Thoracic aorta (tissue), 2 donors: ENCODE measurements around the gene ING3. TPM values are rescaled to one million over a fixed set of nuclear protein-coding genes. Genes with fewer than 3 reads are reported as not detected.
"Not testable (repeated sequence)": the region's sequence is repeated elsewhere in the genome, so short reads cannot be mapped to it uniquely, and the experiment has no call there.

Experiments
- ATAC-seq: fragments of 150-250 bp; one replicate; pipeline ENCODE4 v1.8.0; 2017; ENCODE audit warnings: low read depth; ENCODE audit not compliant: insufficient number of reproducible peaks, low FRiP score
- DNase-seq: peaks from one replicate; pipeline ENCODE4 v3.0.0-alpha.2; 2020; ENCODE audit warnings: low spot score
- H3K27ac ChIP-seq, 2 donors: fragments of 200-600 bp; sonication (generic); 1 replicate in 1 of 2; 2 replicates in 1 of 2; pipeline ENCODE4 v1.5.1; 2016; ENCODE audit warnings: mild to moderate bottlenecking in 2 of 2, moderate library complexity in 2 of 2
- H3K27me3 ChIP-seq: fragments of 200-600 bp; sonication (generic); replicated peaks from 2 replicates; pipeline ENCODE4 v1.6.0; 2016; ENCODE audit warnings: mild to moderate bottlenecking; ENCODE audit not compliant: insufficient read depth
- H3K36me3 ChIP-seq: fragments of 200-600 bp; sonication (generic); one replicate; pipeline ENCODE4 v1.5.1; 2016
- H3K4me1 ChIP-seq, 2 donors: fragments of 200-600 bp; sonication (generic); 1 replicate in 1 of 2; 2 replicates in 1 of 2; pipeline versions ENCODE4 v1.5.1 to v1.6.0; 2016; ENCODE audit warnings: low read depth in 2 of 2, mild to moderate bottlenecking in 1 of 2; ENCODE audit not compliant: control insufficient read depth in 1 of 2
- H3K4me3 ChIP-seq: fragments of 200-600 bp; sonication (generic); 2 replicates; pipeline ENCODE4 v1.5.1; 2016; ENCODE audit warnings: mild to moderate bottlenecking
- H3K9me3 ChIP-seq: fragments of 200-600 bp; sonication (generic); 2 replicates; pipeline ENCODE4 v1.5.1; 2016
- CTCF ChIP-seq: fragments of 200-600 bp; sonication (generic); IDR thresholded peaks from one replicate; pipeline ENCODE4 v1.5.1; 2019; ENCODE audit warnings: antibody characterized with exemption
- total RNA-seq, 2 donors: library from RNA; depleted of rRNA; stranded (reverse); fragments of >200 nt; gene quantifications; one replicate each; pipeline versions ENCODE4 v1.1.0 to v1.2.3, GENCODE V29; 2016

Gene ING3
- total RNA-seq, 2 donors from 2014 or later = 12.3 to 21.2 TPM

- DNase-seq = no peak
- Histone ChIP-seq H3K9me3 (no peaks in the 10 kb centered on the region), H3K27me3 (no peaks in the 10 kb centered on the region), H3K4me1 (peaks cover 53 to 80% of the 10 kb centered on the region in 2 donors), H3K27ac (peak overlapping the region; percentile 75 to 81), H3K4me3 (peak overlapping the region; percentile 21), H3K36me3 (no peaks in the 10 kb centered on the region)
- ATAC-seq = no peak
- TF ChIP-seq CTCF = peak; percentile 10
Measured at GRCh38 chr7:121002048-121002756, 51.6 kb downstream of the ING3 start.

GRCh38 chr7:121002757-121003200 lies 52.2 kb downstream of the ING3 start:
- ATAC-seq (no peak), DNase-seq (no peak)
- no peak for TF ChIP-seq CTCF
- peak overlapping the region; percentile 75 to 81 for H3K27ac ChIP-seq
- no peaks in the 10 kb centered on the region for H3K36me3 ChIP-seq
- no peak overlapping the region for H3K4me3 ChIP-seq
- H3K27me3 ChIP-seq = no peaks in the 10 kb centered on the region
- peaks cover 48 to 81% of the 10 kb centered on the region in 2 donors for H3K4me1 ChIP-seq
- H3K9me3 ChIP-seq = no peaks in the 10 kb centered on the region

GRCh38 chr7:121003986-121004685 lies 53.6 kb downstream of the ING3 start:
- no peak for TF ChIP-seq CTCF
- peak overlapping the region; percentile 75 to 81 for H3K27ac ChIP-seq
- no peaks in the 10 kb centered on the region for H3K9me3 ChIP-seq
- no peaks in the 10 kb centered on the region for H3K27me3 ChIP-seq
- DNase-seq (no peak), ATAC-seq (no peak)
- peaks cover 47 to 83% of the 10 kb centered on the region in 2 donors for H3K4me1 ChIP-seq
- H3K36me3 ChIP-seq = no peaks in the 10 kb centered on the region
- no peak overlapping the region for H3K4me3 ChIP-seq

GRCh38 chr7:121005058-121005457 lies 54.5 kb downstream of the ING3 start:
- H3K4me1 ChIP-seq = peaks cover 44 to 87% of the 10 kb centered on the region in 2 donors
- ATAC-seq, H3K9me3 ChIP-seq, DNase-seq, H3K4me3 ChIP-seq, H3K27me3 ChIP-seq, H3K36me3 ChIP-seq: not testable (repeated sequence)
- H3K27ac ChIP-seq = peak overlapping the region in 1 of 2 donors; percentile 75

GRCh38 chr7:121005996-121006584 lies 55.5 kb downstream of the ING3 start:
- ATAC-seq (no peak), DNase-seq (no peak)
- Histone ChIP-seq H3K4me1 (peaks cover 38 to 79% of the 10 kb centered on the region in 2 donors), H3K27me3 (no peaks in the 10 kb centered on the region), H3K9me3 (no peaks in the 10 kb centered on the region), H3K36me3 (no peaks in the 10 kb centered on the region), H3K4me3 (peak overlapping the region; percentile 15), H3K27ac (peak overlapping the region in 1 of 2 donors; percentile 28)
- no peak for TF ChIP-seq CTCF
